ENCODE results near the gene DCHS2.

The DCHS2 gene

DNA sequence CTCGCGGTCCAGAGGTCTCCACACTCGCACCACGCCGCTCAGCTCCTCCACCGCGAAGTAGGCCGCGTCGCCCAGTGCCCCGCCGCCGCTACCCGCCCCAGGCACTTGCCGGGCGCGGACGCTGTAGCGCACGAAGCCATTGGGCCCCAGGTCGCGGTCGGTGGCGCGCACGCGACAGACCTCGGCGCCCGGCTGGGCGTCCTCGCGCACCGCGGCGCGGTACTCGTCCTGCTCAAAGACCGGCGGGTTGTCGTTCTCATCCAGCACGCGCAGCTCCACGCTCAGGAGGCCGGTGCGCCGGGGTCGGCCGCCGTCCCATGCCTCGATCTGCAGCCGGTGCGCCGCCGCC is 1.4 kb downstream of the DCHS2 start:
- DNase-seq = no peak

DNA sequence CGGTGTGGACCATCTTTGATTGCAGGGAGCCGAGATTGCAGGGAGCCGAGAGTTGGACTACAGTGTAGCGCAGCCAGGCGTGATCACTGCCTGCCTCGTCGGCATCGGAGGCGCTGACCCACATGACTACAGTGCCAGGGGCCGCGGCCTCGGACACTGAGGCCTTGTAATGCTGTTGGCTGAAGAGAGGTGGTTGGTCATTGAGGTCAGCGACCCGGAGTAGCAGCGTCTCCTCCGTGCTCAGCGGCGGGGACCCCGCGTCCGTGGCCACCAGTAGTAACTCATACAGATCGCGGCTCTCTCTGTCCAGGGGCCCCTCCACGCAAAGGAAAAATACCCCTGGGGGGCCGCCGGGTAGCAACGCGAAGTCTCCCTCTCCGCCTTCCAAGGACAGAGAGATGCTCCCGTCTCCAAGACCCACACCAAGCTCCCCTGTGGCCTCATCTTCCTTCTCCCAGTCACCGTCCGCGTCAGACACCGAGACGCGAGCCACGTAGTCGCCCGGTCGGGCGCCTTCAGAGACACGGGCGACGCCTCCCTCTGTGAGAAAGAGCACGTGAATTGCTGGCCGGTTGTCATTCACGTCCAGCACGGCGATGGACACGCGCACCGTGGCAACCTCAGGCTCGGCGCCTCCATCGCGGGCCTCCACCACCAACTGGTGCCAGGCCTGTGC is 1.9 kb downstream of the DCHS2 start:
- DNase-seq = no peak

DNA sequence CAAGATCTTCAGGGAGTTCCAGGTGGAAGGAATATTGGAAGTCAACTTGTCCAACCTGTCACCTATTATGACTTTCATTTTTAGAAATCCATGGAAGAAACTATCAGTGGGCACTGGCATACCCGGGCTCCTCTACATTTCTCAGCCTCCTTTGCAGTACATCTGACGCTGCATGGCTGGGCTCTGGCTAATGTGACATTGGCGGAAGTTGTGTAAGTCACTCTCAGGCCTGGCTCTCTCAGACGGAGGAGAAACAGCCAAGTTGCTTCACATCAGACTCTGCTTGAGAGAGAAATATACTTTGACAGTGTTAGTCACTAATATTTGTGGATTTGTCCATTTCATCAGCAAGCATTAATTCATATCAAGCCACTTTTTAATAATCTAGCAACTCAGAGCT is 4.5 kb downstream of the DCHS2 start:
- DNase-seq = no peak

DNA sequence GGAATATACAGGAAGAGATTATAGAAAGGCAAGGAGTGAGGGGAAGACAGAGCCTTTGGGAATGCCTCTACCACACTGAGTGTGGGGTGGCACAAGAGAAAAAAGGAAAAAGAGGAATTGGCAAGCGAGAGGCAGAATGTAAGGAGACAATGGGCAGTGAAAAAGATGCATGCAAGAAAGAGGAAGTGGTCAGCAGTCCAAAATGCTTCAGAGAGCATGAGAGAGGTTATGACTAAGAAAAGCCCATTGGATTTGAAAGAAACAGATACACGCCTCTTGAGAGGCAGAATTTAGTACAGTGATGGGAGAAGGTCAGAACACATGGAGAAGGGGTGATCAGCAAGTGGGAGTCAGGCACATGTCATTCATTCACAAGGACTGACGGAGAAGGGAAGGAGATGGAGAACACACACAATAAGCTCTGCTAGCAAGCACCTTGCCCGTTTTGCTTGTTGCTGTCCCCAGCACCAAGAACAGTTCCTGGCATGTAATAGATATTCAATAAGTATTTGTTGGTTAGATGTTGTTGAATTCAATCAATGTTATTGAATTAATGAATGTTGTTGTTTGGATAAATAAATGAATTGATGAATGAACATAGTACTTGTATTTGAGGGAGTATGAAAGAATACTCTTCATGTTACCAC is 6.3 kb downstream of the DCHS2 start:
- DNase-seq = no peak

DNA sequence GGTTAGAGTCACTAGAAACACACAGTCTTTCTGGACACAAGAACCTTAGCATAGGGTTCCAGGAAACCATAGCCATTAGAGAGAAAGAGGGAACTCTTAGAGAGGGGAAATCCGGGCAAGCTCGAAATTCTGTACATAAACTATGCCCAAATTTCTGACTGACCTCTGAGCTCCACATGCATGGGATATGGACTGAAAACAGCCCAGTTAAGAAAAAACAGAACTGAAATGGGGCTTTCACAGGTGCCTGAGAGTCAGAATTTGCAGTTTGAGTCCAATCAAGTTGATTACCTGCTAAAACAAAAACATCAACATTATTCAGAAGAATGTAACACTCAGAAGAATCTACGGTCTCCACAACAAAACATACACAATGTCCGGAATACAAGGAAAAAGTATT is 13.1 kb downstream of the DCHS2 start:
- DNase-seq = no peak

DNA sequence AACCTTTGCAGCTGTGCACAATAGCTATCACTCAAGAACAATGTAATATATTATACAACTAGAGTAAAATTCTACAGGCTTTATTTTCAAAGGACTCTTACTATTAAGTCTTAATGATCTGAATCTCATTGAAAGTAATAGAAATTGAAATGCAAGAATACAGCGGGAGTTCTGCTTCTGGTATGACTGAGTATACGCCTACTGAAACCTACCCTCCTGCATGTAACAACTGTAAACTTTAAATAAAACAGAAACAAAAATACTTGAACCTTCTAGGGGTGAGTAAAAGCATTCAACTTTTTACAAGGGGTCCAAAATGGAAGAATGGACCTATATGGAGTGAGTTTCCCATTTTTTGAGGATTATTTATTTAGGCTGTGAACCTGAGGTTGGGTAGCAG is 13.5 kb downstream of the DCHS2 start:
- DNase-seq = no peak

DNA sequence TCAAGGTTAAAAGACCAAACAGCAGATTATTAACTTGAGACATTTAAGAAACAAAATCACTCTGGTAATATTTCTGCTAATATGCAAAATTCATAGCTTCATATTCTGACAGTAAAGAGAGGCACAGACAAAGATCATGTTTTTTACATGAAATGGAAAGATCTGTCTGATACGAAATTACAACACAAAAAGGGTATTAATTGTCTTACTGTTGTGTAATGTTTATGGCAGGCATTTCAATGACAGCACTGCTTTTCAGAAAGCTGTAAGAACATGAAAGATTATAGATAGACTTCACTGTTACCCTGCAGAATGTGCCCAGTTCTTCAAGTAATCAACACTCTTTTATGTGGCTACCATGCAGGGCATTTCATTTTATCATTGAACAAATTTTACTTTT is 15.4 kb downstream of the DCHS2 start:
- DNase-seq = no peak

DNA sequence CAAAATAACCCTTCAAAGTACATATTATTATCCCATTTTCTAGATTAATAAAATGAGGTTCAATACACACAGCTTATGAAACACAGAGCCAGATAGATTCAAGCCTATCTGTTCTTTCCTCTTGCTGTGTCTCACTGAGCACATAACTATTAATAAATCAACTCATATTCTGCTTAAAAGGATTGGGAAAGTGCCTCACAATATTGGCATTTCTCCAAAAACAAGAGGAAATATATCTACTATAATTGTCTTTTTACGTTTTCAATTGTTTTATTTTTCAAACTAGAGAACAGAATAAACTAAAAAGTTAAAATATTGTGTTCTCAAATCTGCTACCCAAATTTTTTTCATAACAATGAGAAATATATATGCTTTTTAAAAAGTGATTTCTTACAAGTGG is 15.8 kb downstream of the DCHS2 start:
- DNase-seq = no peak

DNA sequence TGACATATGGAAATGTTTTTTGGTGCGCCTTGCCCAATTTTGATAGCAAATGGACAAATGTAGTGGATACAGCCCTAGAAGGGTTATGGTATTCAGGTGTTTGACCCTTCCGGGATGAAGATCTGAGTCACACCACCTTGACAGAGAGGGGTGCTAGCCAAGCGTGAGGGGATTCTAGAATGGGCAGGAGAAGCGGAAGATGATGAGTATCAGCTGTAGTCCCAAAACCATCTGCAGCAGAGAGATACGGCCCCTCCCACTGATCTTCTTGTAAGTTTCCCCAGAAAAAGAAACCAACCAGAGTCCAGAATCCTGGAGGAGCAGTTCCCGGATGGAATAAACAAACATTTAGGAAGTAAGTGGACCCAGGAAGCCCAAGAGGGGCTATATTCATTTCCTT is 18.1 kb downstream of the DCHS2 start:
- DNase-seq = no peak

DNA sequence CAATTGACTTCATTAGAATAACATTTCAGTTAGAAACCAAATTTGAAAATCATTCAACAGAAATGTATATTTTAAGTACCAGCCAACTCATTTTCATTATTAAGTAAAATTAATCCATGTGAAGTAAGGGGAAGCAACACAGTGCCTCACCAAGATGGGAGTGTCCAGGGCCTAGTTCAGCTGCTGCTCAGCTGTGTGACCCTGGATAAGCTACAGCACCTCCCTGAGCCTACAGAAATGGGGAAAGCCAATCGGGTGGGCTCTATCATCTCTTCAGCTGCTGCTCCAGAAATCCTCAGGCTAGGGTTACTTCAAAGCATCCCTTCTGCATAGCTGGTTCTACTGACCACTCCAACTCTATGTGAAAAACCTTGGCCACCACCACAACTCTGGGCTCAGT is 18.7 kb downstream of the DCHS2 start:
- DNase-seq = no peak

DNA sequence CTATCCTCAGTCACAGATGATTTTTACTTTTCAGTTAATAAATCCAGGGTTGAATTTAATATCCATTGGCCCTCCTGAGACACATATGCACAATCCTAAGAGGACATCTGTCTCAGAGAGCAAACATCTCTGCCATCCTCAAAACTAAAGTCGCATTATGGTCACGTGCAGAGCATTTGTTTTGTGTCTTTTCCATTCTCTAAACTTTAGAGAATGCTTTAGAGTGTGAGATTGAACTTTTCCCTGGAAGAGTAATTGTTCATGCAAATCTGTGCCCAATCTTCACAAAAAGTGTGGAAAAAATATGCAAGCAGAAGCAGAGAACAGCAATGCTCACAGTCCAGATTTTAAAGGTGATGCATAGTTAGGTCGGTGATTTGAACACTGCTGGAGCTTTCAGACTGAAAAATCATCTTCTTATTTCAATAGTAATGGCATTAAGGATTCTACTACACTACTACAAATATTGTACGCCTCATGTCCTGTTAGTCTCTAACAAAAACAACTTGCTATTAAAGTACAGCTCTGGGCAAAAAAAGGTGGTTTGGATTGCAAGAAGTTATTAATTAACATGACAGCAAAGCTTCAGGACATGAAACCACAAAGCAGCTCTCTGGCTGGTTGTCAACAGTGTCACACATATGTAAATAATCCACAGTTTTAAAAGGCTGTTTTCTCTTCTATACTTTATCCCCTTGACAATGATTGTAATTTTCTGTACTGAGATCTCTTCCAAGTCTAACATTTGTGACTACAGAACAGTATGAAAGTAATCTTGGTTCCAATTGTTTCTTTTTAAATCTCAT is 19.9 kb downstream of the DCHS2 start:
- no peak for DNase-seq

DNA sequence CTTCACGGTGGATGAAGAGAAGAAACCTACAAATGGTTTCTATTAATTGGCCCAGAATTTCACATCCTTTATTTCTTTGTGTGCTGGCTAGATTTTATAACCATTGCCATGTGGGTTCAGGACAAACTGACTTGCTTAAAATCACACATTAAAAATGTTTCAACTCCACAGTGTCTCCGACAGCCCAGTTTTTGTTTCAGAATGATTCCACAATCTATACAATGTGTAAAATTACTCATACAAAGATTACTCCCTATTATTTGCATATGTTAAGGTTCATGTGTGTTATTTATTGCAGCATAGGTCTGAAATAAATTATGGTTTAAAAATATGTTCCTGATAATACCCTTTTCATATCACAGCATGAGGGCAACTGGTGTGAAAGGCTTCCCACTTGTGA is 20.6 kb downstream of the DCHS2 start:
- no peak for DNase-seq

DNA sequence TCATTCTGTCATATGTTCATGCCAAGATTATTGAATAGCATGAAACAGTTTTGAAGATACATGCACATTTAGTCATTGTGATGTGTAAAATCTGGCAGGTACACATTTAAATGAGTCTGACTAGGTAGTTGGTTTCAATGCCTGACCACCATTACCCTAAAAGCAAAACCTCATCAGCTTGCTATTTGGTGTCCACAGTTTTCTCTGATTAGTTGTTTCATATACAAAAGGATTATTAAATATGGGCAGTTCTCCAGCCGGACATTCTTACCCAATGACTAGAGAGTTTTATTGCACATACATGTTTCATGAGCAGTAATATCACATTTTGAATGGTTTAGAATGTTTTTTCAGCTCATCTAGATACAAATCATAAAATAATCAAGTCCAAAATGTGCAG is 23.7 kb downstream of the DCHS2 start:
- DNase-seq = no peak

DNA sequence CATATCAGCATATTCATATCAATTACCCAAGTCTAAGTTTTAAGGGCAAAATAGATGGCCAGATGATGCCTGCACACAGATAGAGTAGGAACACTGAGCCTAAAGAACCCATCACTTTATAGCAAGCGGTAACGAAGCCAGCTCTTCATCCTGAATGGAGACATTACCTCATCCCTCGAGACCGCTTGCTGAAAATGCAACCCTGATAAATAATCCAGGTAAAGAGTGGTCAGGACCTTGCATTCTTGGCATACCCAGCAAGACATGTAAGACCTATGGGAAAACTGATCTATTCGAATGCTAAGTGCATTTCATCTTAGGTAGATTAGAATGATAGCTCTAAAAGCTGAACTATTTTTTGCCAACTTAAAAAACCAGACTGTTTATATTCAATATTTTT is 25.3 kb downstream of the DCHS2 start:
- DNase-seq = no peak

DNA sequence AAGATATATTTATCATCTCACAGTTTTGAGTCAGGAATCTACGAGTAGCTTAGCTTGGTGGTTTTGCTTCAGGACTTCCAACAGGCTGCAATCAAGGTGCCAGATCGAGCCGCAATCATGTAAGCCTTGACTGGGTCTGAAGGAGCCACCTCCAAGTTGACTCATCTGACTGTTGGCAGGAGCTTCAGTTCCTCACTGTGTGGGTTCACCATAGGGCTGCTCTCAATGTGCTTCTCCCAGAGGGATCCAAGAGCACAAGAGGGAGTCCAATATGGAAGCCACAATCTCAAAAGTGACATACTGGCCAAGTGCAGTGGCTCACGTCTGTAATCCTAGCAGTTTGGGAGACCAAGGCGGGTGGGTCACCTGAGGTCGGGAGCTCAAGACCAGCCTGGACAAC is 26.5 kb downstream of the DCHS2 start:
- no peak for DNase-seq

DNA sequence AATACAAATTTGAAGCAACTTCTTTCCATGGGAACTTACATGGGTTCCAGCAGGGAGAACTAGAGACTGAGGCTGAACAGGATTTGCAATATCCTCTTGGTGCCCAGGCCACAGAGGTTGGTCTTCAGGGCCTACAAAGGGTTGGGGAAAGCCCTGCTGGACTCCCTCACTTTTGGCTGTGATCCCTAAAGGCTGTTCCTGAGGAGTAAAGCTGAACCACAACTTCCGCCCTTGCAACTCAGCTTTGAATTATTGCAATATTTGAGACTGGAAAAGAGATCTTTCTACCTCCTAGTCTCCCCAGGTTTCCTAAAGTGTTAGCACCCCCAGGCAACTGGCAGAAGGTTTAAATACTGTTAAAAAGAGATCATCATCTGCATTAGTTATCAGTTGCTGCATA is 26.9 kb downstream of the DCHS2 start:
- no peak for DNase-seq

DNA sequence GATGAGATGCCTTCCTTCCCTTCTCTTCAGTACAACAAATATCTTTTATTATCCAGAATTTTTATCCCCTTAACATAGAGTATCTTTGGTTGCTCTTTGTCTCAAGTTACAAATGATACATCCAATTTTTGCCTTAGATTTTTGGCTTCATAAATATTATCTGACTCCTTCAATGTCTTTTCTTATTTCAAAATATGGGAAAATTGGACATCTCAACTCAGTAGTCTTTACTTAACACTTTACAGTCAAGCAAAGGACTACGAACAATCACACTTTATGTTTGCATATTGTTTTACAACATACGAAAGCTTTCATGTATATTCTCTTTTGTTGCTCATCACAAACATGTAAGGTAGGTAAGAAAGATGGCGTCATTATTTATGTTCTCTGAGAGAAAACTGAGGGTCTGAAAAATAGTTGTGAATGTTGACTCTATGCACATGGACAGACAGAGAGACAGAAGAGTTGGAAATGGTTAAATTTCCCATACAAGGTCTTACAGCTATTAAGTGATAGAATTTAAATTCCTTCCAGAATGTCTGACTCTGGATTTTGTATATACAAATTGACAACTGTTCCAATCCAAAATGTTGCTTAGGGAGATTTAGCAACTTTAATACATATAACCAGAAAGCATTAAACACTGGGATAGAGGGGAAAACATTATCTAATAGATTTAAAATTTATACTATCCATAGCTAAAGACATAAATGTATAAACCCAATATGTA is 29.4 kb downstream of the DCHS2 start:
- no peak for DNase-seq

DNA sequence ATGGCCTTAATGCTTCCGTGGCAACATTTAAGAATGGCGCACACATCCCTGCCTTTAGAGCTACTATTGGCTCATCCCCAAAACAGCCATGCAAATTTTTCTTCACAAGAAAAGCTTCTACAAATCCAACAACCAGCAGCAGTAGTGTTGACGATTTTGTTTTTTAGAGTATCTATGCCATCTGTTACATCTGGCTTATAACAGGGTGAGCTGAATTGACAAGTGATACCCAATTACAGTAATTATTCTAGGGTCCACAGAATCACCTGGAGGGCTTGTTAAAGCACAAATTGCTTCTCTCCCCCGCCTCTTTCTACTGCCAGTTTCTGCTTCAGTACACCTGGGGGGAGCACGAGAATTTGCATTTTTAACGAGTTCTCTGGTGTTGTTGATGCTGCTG is 34.1 kb downstream of the DCHS2 start:
- DNase-seq = no peak

DNA sequence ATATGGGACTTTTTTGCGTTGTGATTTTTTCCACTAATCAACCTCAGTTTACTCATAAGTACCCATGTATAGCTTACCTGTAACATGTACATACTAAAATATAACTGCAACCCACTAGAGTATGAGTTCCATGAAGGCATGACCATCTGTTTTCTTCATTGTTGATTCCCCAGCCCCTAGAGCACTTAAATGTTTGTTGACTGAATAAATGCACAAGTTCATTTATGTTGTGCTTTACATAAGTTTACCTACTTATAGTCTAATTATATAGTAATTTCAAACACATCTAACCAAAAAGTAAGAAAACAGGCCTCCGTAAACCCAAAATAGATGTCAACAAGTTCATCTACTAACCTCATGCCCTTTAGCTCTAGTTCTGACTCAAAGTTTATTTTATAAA is 34.7 kb downstream of the DCHS2 start:
- no peak for DNase-seq

DNA sequence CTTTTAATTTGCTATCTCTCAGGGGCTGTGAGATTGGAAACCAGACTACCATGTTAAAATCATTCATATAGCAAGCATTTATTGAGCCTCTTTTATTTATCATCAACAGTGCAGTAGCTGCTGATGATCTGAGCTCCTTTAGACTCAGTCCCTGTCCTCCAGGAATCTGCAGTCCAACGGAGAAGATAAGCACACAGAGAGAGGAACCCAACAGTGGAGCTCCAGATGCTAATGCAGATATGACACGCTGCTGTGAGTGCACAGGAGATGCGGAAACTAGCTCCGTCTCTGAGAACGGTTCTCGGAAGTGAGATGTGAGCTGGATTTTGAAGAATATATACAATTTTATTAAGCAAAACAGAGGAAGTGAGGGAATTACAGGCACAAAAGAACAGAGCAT is 35.4 kb downstream of the DCHS2 start:
- no peak for DNase-seq

DNA sequence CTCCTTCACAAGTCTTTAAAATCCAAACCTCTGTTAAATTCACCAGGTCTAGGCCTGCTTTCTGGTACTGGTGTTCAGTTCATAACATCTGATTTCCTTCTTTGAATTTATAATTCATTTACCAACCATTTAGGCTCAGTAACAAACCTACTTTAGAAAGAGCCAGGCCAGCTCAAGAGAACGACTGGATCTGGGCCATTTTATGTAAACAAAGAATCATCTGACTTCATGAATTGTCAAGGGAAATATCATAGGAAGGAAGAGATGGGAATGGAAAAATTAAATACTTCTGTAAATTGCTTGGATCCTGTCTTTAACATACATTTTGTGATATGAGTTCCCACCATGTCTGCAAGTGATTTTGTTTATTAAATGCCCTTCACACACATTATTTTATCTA is 36.5 kb downstream of the DCHS2 start:
- no peak for DNase-seq

DNA sequence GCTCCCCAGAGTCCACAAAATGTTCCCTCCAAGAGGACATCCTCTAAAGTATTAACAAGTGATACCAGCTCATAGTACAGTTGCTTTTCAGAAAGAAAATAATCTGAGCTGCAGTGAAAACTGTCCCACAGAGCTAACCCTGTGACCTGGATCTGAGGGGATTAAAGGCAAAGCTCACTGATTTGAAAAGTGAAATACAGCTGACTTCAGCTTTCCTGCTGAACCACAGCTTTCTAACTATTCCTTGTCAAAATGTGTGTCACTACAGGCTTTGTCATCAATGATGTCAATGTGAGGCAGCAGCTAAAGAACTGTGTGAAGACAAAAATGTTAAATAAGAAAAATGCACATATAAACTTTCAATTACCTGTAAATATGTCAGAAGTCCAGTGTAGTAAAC is 36.9 kb downstream of the DCHS2 start:
- DNase-seq = no peak

DNA sequence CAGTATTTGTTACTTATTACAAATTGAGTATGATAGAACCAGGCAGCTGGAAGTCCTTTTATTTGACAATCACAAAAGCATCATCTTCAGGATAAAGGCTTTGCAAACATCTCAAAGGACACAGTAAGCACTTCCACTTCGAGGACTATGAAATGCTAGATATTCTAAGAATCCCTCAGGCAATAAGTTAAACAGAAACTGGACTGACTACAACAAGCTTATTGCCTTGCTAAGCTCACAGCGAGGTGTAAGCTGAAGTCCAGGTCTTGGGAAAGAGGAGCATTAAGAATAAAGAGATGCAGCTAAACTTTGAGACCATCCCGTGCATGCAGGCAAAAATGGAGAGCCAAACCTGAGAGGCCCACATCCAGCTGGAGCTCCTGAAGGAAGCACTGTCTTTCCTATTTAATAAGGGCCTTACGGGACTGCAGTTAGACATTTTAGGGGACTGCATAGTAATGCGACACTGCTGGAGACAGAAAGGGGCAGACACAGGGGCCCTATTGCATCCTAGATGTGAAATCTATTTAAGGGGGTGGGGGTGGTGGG is 38.7 kb downstream of the DCHS2 start:
- DNase-seq = no peak

DNA sequence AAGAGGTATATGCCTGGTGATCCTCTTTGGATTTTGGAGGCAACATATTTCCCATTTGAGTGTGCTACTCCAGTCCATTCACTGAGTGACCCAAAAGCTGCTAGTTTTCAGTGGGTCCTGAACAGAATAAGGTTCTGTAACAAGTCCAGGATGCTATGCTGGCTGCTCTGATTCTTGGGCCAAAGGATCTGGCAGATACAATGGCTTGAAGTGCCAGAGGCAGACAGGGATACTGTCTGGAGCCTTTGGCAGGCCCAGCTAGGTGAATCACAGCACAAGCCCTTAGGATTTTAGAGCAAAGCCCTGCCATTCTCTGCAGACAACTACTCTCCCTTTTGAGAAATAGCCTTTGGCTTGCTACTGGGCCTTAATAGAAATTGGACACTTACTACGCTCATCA is 40.6 kb downstream of the DCHS2 start:
- no peak for DNase-seq
